Large intestine (tissue), 3 donors: ENCODE measurements around the gene DENND6A. TPM values are rescaled to one million over a fixed set of nuclear protein-coding genes. Genes with fewer than 3 reads are reported as not detected.
A peak's percentile ranks its signal among the peaks of the same experiment; 100 is the strongest.

Experiments used
- DNase-seq, 2 donors: peaks; one replicate each; pipeline versions ENCODE4 v3.0.0 to v3.0.0-alpha.2; 2013
- H3K27ac ChIP-seq: one replicate; pipeline ENCODE4 v1.5.1; 2013; ENCODE audit warnings: low read length
- H3K27me3 ChIP-seq: 2 replicates; pipeline ENCODE4 v1.6.1; 2013; ENCODE audit warnings: low read length; ENCODE audit not compliant: control insufficient read depth, insufficient read depth
- H3K36me3 ChIP-seq: 2 replicates; pipeline ENCODE4 v1.6.1; 2013; ENCODE audit warnings: low read length; ENCODE audit not compliant: control insufficient read depth, insufficient read depth
- H3K4me1 ChIP-seq: one replicate; pipeline ENCODE4 v1.6.1; 2013; ENCODE audit warnings: low read length; ENCODE audit not compliant: control insufficient read depth, insufficient read depth
- H3K4me3 ChIP-seq: one replicate; pipeline ENCODE4 v1.5.1; 2013; ENCODE audit warnings: low read length
- H3K9me3 ChIP-seq: one replicate; pipeline ENCODE4 v1.6.1; 2013; ENCODE audit warnings: mild to moderate bottlenecking, low read depth, low read length, moderate library complexity; ENCODE audit not compliant: control insufficient read depth
- WGBS: methylation state at CpG from one replicate; pipeline ENCODE4 v1.1.5; 2013; ENCODE audit warnings: low lambda C conversion rate; ENCODE audit not compliant: insufficient coverage; 5-methylcytosine and 5-hydroxymethylcytosine counted together
- polyA plus RNA-seq: library from polyadenylated mRNA; unstranded; fragments of 120-200 nt; gene quantifications from one replicate; pipeline ENCODE4 v1.2.1, GENCODE V29; 2013

Gene DENND6A
- polyA plus RNA-seq, 1 donor, result 17.2 TPM

- H3K9me3 ChIP-seq, result no peaks in the 10 kb centered on the region
- H3K27ac ChIP-seq, result peak overlapping the region; percentile 2
- H3K27me3 ChIP-seq, result no peaks in the 10 kb centered on the region
- H3K4me1 ChIP-seq, result peaks cover 12% of the 10 kb centered on the region
- peaks cover 32% of the 10 kb centered on the region for H3K36me3 ChIP-seq
- WGBS, result no CpG with 5 or more reads among the region's 7 CpGs
- H3K4me3 ChIP-seq, result no peak overlapping the region
- DNase-seq, result no peak
These were observed 110.3 kb downstream of the DENND6A start for GRCh38 chr3:57582474-57583168.

- H3K36me3 ChIP-seq, result peaks cover 53% of the 10 kb centered on the region
These were observed 115.1 kb downstream of the DENND6A start for GRCh38 chr3:57577801-57578200.

GRCh38 chr3:57575966-57576626 lies 116.8 kb downstream of the DENND6A start:
- Histone ChIP-seq H3K27me3 (no peaks in the 10 kb centered on the region), H3K4me3 (no peak overlapping the region), H3K36me3 (peaks cover 59% of the 10 kb centered on the region), H3K4me1 (peaks cover 19% of the 10 kb centered on the region), H3K9me3 (no peaks in the 10 kb centered on the region), H3K27ac (no peak overlapping the region)
- 17% methylated on average over 1 of the region's 3 CpGs for WGBS
- DNase-seq, result no peak

More at GRCh38 chr3:57577801-57578200, 115.1 kb downstream of the DENND6A start:
- H3K27me3 ChIP-seq, result no peaks in the 10 kb centered on the region
- WGBS, result no CpG with 5 or more reads among the region's 9 CpGs
- no peaks in the 10 kb centered on the region for H3K9me3 ChIP-seq
- H3K4me1 ChIP-seq, result peaks cover 20% of the 10 kb centered on the region
- DNase-seq, result peak in 1 of 2 donors; percentile 46
- no peak overlapping the region for H3K27ac ChIP-seq
- no peak overlapping the region for H3K4me3 ChIP-seq

Other genes with a start within 250 kb of the DENND6A start
- gene DNAH12, start 148.7 kb downstream of the DENND6A start, polyA plus RNA-seq, result 0.51 TPM
- gene PDE12, start 136.8 kb downstream of the DENND6A start, polyA plus RNA-seq, result 14.2 TPM
- gene ARF4, start 95.7 kb downstream of the DENND6A start, polyA plus RNA-seq, result 209 TPM
- gene SLMAP, start 63.2 kb upstream of the DENND6A start, polyA plus RNA-seq, result 90.5 TPM